NCI-H345 treated with DMSO at 0.1 percent for 48 hours (cell line): ENCODE data around the gene OLR1.
"Not testable (repeated sequence)": the region's sequence is repeated elsewhere in the genome, so short reads cannot be mapped to it uniquely, and the experiment has no call there.

Experiments
- DNase-seq: peaks from one replicate; lab custom pipeline; 2025; ENCODE audit not compliant: unreplicated experiment; lab: John Stamatoyannopoulos, UW

Gene OLR1

GRCh38 chr12:10171973-10172728 lies at the start of gene OLR1:
Gene OLR1, minus strand, starts transcription at chr12:10172132. Its CDS starts 55 bp downstream, at chr12:10172077.
- no peak for DNase-seq

GRCh38 chr12:10220398-10221077 lies 48.6 kb upstream of the OLR1 start:
- no peak for DNase-seq

- no peak for DNase-seq
Measured at GRCh38 chr12:10218021-10218420, 46.1 kb upstream of the OLR1 start.

GRCh38 chr12:10215946-10216345 lies 44.0 kb upstream of the OLR1 start:
- not testable (repeated sequence) for DNase-seq

- DNase-seq, result no peak
Measured at GRCh38 chr12:10215436-10215835, 43.5 kb upstream of the OLR1 start.

- no peak for DNase-seq
Measured at GRCh38 chr12:10214895-10215267, 42.9 kb upstream of the OLR1 start.

GRCh38 chr12:10214136-10214894 lies 42.4 kb upstream of the OLR1 start:
- no peak for DNase-seq

- peak; percentile 47 for DNase-seq
Measured at GRCh38 chr12:10213168-10214135, 41.5 kb upstream of the OLR1 start.

GRCh38 chr12:10212739-10213131 lies 40.8 kb upstream of the OLR1 start, which contains the start of gene GABARAPL1:
Gene GABARAPL1, plus strand, starts transcription at chr12:10212877. Its CDS starts 253 bp downstream, at chr12:10213130.
- peak; percentile 70 for DNase-seq

GRCh38 chr12:10211940-10212738 lies 40.2 kb upstream of the OLR1 start:
- DNase-seq, result peak; percentile 74

- no peak for DNase-seq
Measured at GRCh38 chr12:10211101-10211939, 39.4 kb upstream of the OLR1 start.

GRCh38 chr12:10210225-10210624 lies 38.3 kb upstream of the OLR1 start:
- DNase-seq, result no peak

- no peak for DNase-seq
Measured at GRCh38 chr12:10207136-10207535, 35.2 kb upstream of the OLR1 start.

GRCh38 chr12:10205220-10205807 lies 33.4 kb upstream of the OLR1 start:
- DNase-seq, result no peak

GRCh38 chr12:10204495-10204894 lies 32.6 kb upstream of the OLR1 start:
- not testable (repeated sequence) for DNase-seq

GRCh38 chr12:10197879-10198278 lies 25.9 kb upstream of the OLR1 start:
- no peak for DNase-seq

- DNase-seq, result no peak
Measured at GRCh38 chr12:10196210-10196609, 24.3 kb upstream of the OLR1 start.

GRCh38 chr12:10194160-10194670 lies 22.3 kb upstream of the OLR1 start:
- no peak for DNase-seq
